Cardiac septum (tissue), 1 donor: ENCODE data around the gene NELL2. TPM values are rescaled to one million over a fixed set of nuclear protein-coding genes. Genes with fewer than 3 reads are reported as not detected.
"Not testable (repeated sequence)": the region's sequence is repeated elsewhere in the genome, so short reads cannot be mapped to it uniquely, and the experiment has no call there.

Experiments used
- DNase-seq: peaks from one replicate; pipeline ENCODE4 v3.0.0-alpha.2; 2020; ENCODE audit warnings: low spot score
- intact Hi-C: fragments of 100-400 bp; cut with DNase I; formaldehyde crosslinking; loops from one replicate; pipeline ENCODE4 v1.14.0; 2022
- total RNA-seq: library from RNA; stranded (reverse); fragmentation: NEBNext Ultra II Directional; extraction: Animal tissue kit (Norgen Biotek cat#: 25700); gene quantifications from one replicate; pipeline ENCODE4 v1.2.1, GENCODE V29; 2021
- donor health status: DM: no; HTN: no; CAD: no.

Gene NELL2
- total RNA-seq, 1 donor from 2014 or later, result 1.3 TPM

GRCh38 chr12:44711736-44712135 is 164.4 kb downstream of the NELL2 start:
- DNase-seq, result no peak
- intact Hi-C loops, result no loop called here

GRCh38 chr12:44709166-44709565 is 166.9 kb downstream of the NELL2 start:
- no peak for DNase-seq
- intact Hi-C loops, result no loop called here

DNA sequence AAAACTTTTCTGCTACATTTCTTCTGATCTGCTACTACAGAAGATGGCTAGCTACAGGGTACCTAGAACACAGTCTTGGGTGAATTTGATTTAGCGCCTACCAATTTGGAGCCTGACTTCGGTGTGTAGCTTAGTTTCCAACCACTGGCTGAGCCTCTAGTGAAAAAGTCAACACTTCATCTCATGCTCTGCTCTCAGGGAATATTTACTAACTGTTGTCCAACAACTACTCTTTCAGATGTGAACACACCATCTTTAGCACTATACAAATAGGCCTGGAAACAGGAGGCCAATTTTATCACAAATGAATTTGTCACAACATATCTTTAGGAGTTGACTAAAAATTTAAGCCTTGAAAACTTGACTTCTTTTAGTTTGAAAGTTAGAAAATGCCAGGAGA is 167.9 kb downstream of the NELL2 start:
- DNase-seq, result no peak
- intact Hi-C loops, result no loop called here

DNA sequence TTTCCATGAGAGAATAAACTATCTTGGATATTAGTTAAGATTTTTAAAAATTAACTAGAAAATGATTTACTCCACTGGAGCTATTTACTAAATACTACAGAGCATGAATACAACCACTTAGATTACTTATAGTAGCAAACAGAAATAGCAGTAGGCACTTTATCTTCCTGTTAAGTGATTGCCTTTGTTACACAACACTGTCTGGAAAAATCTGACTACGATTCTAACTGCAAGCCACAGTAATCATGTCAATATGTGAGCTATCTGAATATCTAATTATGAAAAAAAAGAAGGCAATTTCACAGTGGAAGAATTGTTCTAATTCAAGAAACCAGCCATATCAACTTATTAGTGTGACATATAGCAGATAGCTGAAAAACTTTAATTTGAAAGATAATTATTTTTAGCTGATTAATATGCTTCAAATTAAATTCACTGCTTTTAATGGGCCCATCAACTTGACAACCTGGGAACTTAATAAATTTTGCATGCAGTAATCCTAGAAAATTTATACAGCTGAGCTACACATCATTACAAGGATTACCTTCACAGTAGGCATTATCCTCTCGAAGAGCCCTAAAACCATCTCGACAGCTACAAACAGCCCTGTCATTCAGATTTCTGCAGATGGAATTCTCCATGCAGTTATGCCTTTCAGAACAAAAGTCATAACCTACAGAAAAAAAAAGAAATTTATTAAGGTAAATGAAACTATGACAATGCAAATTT is 172.8 kb downstream of the NELL2 start:
- intact Hi-C loops, result no loop called here

DNA sequence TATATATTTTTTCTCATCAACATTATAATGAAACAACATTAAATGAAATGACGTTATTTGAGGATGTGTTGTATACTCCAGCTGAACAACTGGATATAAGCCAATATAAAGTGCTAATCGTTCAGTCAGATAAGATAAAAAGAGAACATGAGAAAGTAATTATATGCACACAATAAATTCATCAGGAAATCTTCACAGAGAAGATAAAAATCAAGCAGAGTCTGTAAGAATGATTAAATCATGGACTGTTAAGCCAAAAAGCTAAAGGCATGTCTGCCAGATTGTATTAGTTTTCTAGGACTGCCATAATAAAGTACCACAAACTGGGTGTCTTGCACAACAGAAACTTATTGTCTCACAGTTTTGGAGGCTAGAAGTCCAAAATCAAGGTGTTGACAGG is 178.6 kb downstream of the NELL2 start:
- no peak for DNase-seq
- intact Hi-C loops, result no loop called here

More for the DNA sequence above, 172.8 kb downstream of the NELL2 start:
- DNase-seq, result no peak

- intact Hi-C loops, result no loop called here
- DNase-seq, result no peak
These were observed 179.6 kb downstream of the NELL2 start for GRCh38 chr12:44696542-44696941.

GRCh38 chr12:44694017-44694416 is 182.1 kb downstream of the NELL2 start:
- DNase-seq, result no peak

GRCh38 chr12:44689587-44689986 is 186.5 kb downstream of the NELL2 start:
- intact Hi-C loops, result no loop called here
- no peak for DNase-seq

More at GRCh38 chr12:44694017-44694416, 182.1 kb downstream of the NELL2 start:
- intact Hi-C loops, result no loop called here

DNA sequence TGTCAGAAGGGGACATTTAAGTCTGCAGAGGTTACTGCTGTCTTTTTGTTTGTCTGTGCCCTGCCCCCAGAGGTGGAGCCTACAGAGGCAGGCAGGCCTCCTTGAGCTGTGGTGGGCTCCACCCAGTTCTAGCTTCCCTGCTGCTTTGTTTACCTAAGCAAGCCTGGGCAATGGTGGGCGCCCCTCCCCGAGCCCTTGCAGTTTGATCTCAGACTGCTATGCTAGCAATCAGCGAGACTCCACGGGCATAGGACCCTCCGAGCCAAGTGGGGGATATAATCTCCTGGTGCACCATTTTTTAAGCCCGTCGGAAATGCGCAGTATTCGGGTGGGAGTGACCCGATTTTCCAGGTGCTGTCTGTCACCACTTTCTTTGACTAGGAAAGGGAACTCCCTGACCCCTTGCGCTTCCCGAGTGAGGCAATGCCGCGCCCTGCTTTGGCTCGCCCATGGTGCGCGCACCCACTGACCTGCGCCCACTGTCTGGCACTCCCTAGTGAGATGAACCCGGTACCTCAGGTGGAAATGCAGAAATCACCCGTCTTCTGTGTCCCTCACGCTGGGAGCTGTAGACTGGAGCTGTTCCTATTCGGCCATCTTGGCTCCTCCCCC is 189.2 kb downstream of the NELL2 start:
- DNase-seq, intact Hi-C loops: not testable (repeated sequence)

DNA sequence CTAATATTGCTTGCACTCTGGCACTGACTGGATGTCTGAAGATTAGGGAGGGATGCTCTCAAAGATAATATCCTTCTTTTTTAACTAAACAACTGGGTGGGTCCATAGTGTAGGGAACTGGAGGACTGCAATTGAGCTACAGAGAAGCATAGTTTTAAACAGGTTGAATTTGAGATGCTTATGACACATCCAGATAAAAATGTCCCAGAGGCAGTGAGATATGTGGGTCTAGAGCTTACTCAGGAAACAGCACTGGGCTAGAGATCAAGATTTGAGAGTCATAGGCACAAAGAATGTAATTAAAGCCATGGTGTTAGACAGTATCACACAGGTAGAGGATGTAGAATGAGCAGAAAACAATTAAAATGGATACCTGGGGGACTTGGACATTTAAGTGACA is 198.4 kb downstream of the NELL2 start:
- DNase-seq, result no peak
- intact Hi-C loops, result no loop called here

DNA sequence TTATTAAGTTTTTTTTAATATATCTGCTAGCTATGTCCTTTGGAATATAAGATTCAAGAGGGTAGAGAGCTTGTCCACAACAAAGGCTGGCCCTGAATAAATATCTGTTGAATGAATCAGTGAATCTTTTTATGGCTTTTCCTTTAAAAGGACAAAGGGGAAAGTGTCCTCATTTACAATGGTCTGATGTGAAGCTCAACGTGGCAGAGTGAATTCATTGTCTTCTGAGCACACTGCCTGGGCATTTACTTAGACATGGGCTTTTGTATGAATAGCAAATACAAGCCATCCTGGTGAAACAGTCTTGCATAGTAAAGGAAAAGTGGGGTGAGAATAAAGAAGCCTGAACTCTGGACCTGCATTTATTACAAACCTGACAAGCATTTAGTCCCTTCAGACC is 201.2 kb downstream of the NELL2 start:
- intact Hi-C loops, result no loop called here
- DNase-seq, result no peak

DNA sequence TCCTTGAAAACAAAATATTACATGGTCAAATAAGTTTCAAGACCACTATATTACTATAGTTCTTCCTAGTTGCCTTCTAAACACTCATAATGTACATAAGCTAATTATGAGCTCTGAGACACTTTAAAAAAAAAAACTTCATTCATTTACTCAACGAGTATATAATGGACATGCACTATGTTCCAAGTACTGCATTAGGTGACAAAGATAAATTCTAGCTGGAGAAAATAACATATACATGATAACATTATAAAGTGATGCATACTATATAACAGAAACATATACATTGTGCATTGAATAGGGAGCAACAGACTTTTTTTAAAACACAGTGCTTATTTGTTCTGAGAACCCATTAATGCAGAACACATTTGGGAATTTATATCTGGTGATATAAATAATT is 202.3 kb downstream of the NELL2 start:
- intact Hi-C loops, result no loop called here
- DNase-seq, result no peak

- DNase-seq, result no peak
- intact Hi-C loops, result no loop called here
These were observed 204.1 kb downstream of the NELL2 start for GRCh38 chr12:44672042-44672441.

DNA sequence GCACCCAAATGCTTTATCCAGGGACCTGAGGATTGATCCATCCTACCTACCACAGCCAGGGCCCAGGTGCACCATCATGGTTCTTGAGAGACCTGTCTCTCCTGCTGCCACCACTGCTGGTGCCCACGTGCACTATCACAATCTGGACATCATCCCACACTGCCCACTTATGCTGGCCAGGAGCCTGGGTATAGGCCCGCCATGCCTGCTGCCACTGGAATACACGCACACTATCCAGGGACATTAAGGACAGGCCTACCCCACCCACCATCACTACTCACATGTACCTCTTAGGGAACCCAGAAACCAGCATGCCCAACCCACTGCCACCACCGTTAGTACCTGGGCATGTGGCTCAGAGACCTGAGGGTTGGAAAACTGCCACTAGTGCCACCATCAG is 207.7 kb downstream of the NELL2 start:
- no peak for DNase-seq
- intact Hi-C loops, result no loop called here

GRCh38 chr12:44667461-44667860 is 208.7 kb downstream of the NELL2 start:
- DNase-seq, result no peak

GRCh38 chr12:44663291-44663690 is 212.8 kb downstream of the NELL2 start:
- no peak for DNase-seq
- intact Hi-C loops, result no loop called here

More at GRCh38 chr12:44667461-44667860, 208.7 kb downstream of the NELL2 start:
- intact Hi-C loops, result no loop called here

- no peak for DNase-seq
- intact Hi-C loops, result no loop called here
These were observed 220.3 kb downstream of the NELL2 start for GRCh38 chr12:44655846-44656245.

DNA sequence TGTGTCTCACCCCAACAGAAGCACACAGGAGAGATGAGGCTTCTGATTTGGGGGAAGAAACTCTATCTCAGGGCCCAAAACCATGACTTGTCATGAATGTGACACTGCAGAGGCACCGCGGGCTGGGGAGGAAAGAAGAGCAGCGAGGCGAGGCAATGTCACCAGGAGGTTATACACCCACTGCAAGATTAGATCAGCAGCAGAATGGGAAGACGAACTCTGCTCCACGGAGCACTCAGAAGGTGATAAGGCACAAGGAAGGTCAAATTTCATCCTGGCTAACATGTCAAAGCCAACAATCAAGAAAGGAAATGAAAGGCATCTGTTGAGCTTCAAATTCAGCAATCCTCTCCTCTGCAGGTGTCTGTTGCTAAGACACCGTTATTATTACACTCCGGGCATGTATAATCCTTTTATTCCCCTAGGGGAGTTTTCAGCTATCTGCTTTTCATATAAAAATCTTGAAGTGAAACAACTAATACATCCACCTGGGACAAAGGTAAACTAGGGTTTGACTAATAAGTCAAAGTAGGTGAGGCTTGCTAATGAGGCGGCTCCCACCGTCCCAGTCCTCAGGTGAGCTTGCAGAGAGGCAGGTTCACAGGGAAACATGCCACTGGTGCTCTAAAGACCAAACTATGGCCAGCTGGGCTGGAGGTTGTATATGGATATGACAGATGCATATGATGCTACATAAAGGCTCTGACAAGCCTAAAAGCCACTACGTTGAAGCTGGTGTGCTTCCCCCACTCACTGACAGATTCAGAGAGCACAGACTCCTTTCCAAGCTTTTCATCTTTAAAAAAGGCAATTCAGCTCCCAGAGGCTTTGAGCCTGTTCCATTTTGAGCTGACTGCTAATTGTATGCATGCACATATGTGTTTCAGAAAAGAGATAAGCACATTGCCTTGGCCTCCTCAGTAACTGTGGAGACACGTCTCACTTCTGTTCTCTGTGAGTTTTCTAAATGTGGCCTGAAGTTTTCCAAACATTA is 221.2 kb downstream of the NELL2 start:
- intact Hi-C loops, result no loop called here
- DNase-seq, result no peak

GRCh38 chr12:44653861-44654527 is 222.1 kb downstream of the NELL2 start:
- intact Hi-C loops, result no loop called here
- no peak for DNase-seq

- intact Hi-C loops, result no loop called here
These were observed 226.4 kb downstream of the NELL2 start for GRCh38 chr12:44649693-44650092.

More at GRCh38 chr12:44649693-44650092, 226.4 kb downstream of the NELL2 start:
- DNase-seq, result no peak
